Gastroesophageal sphincter (tissue), 3 donors: ENCODE measurements around the gene KRAS.

Source experiments
- EP300 ChIP-seq: sonication (generic); formaldehyde crosslinking; IDR thresholded peaks from one replicate; pipeline ENCODE4 v1.6.1; 2017; ENCODE audit warnings: antibody characterized with exemption, mild to moderate bottlenecking
- POLR2A ChIP-seq, 2 donors: fragments of 450-650 bp; IDR thresholded peaks; one replicate each; pipeline ENCODE4 v1.6.1; 2017; ENCODE audit warnings: antibody characterized with exemption in 2 of 2, mild to moderate bottlenecking in 2 of 2, moderate library complexity in 1 of 2
- POLR2AphosphoS5 ChIP-seq: sonication (generic); formaldehyde crosslinking; IDR thresholded peaks from one replicate; pipeline ENCODE4 v1.6.1; 2017; ENCODE audit warnings: antibody characterized with exemption
- TF ChIP-seq, protein P1 (sequence below), 4 experiments: fragments of 200-600 bp in 2 of 4; fragments of 450-650 bp in 2 of 4; sonication (generic) in 1 of 4; IDR thresholded peaks; one replicate each; pipeline ENCODE4 v1.5.1; 2017 to 2019; ENCODE audit warnings: antibody characterized with exemption in 4 of 4, mild to moderate bottlenecking in 2 of 4, moderate library complexity in 2 of 4

GRCh38 chr12:25278269-25278668 is 27.5 kb upstream of the KRAS start:
- TF ChIP-seq, protein P1, sequence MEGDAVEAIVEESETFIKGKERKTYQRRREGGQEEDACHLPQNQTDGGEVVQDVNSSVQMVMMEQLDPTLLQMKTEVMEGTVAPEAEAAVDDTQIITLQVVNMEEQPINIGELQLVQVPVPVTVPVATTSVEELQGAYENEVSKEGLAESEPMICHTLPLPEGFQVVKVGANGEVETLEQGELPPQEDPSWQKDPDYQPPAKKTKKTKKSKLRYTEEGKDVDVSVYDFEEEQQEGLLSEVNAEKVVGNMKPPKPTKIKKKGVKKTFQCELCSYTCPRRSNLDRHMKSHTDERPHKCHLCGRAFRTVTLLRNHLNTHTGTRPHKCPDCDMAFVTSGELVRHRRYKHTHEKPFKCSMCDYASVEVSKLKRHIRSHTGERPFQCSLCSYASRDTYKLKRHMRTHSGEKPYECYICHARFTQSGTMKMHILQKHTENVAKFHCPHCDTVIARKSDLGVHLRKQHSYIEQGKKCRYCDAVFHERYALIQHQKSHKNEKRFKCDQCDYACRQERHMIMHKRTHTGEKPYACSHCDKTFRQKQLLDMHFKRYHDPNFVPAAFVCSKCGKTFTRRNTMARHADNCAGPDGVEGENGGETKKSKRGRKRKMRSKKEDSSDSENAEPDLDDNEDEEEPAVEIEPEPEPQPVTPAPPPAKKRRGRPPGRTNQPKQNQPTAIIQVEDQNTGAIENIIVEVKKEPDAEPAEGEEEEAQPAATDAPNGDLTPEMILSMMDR (IDR thresholded peaks at IDR 0.05) = no peak
- TF ChIP-seq POLR2A (IDR thresholded peaks at IDR 0.05) (no peak), POLR2AphosphoS5 (no peak), EP300 (no peak)
